Fibroblast of villous mesenchyme (primary cell): ENCODE data around the gene HABP4. TPM values are rescaled to one million over a fixed set of nuclear protein-coding genes. Genes with fewer than 3 reads are reported as not detected.

Experiments
- DNase-seq: peaks from one replicate; pipeline ENCODE4 v3.0.0-alpha.2; 2010; ENCODE audit warnings: low read depth
- H3K4me3 ChIP-seq: 2 replicates; pipeline ENCODE4 v1.5.1; 2011; ENCODE audit warnings: low read depth, mild to moderate bottlenecking, low read length
- total RNA-seq: library from RNA; depleted of rRNA; stranded (reverse); fragments of >200 nt; gene quantifications from 2 replicates; pipeline ENCODE4 v1.2.3, GENCODE V29; 2012
- TF ChIP-seq, protein P1 (sequence below): IDR thresholded peaks from 2 replicates; pipeline ENCODE4 v1.5.1; 2012; ENCODE audit warnings: low read depth, mild to moderate bottlenecking, low read length; ENCODE audit not compliant: insufficient read depth

Gene HABP4
- total RNA-seq, 1 donor: 9.9 TPM

DNA sequence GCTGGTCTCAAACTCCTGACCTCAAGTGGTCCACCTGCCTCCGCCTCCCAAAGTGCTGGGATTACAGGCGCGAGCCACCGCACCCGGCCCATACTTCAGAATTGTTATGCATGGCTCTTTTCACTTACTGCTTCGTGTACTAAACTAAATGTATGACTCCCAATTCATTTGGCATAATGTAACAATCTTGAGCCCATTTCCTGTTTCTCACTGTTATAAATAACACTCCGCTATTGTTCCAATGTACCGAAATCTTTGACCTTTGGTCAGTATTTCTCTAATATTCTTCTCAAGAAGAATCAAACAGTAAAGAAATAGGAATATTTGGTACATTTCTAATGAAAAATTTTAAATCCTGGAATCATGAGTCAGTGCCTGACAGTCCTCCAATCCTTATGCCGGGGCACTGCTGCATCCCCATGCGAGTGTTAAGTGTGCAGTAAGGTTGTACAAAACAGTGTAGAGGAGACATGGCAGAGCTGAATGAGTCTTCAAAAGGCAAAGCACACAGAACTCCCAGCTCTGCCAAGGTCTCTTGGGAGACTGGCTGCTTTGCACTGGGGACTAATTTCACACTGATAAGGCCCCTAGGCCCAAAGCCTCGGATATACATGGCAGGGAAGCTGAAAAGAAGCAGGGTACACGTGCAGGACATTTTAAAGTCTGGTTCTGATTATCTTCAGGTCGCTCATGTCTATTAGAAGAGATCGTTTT, 58.4 kb downstream of the HABP4 start:
- H3K4me3 ChIP-seq: no peak overlapping the region
- no peak for DNase-seq
- TF ChIP-seq, protein P1, sequence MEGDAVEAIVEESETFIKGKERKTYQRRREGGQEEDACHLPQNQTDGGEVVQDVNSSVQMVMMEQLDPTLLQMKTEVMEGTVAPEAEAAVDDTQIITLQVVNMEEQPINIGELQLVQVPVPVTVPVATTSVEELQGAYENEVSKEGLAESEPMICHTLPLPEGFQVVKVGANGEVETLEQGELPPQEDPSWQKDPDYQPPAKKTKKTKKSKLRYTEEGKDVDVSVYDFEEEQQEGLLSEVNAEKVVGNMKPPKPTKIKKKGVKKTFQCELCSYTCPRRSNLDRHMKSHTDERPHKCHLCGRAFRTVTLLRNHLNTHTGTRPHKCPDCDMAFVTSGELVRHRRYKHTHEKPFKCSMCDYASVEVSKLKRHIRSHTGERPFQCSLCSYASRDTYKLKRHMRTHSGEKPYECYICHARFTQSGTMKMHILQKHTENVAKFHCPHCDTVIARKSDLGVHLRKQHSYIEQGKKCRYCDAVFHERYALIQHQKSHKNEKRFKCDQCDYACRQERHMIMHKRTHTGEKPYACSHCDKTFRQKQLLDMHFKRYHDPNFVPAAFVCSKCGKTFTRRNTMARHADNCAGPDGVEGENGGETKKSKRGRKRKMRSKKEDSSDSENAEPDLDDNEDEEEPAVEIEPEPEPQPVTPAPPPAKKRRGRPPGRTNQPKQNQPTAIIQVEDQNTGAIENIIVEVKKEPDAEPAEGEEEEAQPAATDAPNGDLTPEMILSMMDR: no peak

DNA sequence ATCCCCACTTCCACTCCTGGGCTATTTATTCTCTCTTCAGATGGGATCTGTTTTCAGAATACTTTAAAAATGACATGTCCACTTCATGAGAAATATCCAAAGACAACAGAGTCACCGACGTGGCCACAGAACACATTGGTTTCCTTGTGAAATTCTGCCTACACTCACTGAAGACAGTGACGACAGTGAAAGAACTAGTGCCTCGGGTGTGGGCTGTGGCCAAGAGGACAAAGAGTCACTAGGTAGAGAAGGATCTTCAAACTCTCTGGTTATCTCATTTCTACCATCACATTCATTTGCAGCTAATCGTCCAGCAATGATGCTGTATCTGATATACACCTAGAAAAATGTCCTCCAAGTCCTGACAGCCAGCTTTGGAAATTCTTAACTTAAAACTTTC, 59.1 kb downstream of the HABP4 start:
- no peak for DNase-seq
- H3K4me3 ChIP-seq: no peak overlapping the region
- TF ChIP-seq, protein P1: no peak

DNA sequence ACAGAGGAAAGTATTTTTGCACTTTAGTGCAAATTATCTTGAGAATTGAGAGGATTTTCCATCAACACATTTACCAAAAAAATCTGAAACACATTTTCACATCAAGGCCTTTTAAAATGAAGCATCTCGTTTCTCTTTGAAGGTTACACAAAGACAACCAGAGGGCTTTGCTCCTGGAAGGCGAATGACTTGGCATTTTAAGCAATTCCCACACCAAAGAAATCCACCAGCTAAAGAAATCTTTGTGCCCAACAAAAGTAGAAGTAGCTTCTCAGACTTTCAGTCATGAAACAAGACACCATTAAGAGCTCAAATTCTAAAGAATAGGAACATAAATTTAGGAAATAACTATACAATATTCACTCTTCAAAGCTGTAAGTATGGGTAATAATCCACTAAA, 59.9 kb downstream of the HABP4 start:
- H3K4me3 ChIP-seq: no peak overlapping the region
- DNase-seq: no peak
- TF ChIP-seq, protein P1: no peak

GRCh38 chr9:96510258-96510657, 60.3 kb downstream of the HABP4 start:
- no peak overlapping the region for H3K4me3 ChIP-seq
- no peak for DNase-seq
- TF ChIP-seq, protein P1: no peak

DNA sequence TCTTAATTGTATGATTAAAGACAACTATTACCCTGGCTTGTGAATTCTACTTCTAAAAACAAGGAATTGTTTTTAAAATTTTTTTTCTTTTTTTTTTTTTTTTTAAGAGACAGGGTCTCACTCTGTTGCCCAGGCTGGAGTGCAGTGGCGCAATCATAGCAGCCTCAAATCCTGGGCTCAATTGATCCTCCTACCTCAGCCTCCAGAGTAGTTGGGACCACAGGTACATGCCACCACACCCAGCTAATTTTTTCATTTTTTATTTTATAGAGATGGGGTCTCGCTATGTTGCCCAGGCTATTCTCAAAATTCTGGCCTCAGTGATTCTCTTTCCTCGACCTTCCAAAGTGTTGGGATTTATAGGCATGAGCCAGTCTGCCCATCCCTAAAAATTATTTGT, 62.3 kb downstream of the HABP4 start:
- no peak overlapping the region for H3K4me3 ChIP-seq
- TF ChIP-seq, protein P1: no peak
- no peak for DNase-seq

DNA sequence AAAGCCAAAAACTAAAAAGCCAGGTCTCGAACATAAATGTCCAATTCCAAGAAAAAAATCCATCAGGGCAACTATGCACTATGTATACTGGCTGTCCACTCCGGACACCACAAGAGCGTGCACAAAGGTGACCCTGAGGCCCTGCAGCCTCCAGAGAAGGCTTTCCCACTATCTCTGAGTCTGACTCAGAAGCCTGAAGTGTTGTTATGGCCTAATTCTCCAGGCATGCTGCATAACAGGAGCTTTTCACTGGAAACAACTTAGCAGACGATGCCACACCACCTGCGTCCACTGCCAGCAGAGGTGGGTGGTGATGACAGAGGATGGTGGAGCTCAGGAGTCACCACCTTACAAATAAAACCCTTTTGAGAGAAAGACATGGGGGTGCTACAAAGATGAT, 63.7 kb downstream of the HABP4 start:
- no peak overlapping the region for H3K4me3 ChIP-seq
- TF ChIP-seq, protein P1: no peak
- peak; percentile 58 for DNase-seq
